Measurements from ENCODE around the gene C11orf97.
"Not testable (repeated sequence)": the region's sequence is repeated elsewhere in the genome, so short reads cannot be mapped to it uniquely, and the experiment has no call there.

The C11orf97 gene

GRCh38 chr11:94504689-94505293 is 7.5 kb upstream of the C11orf97 start:
- peak; percentile 82 for FAIRE-seq
- DNase-seq (ENCODE audit: insufficient read length) = no peak
- no peak for TF ChIP-seq TAF1 (IDR thresholded peaks at IDR 0.05; ENCODE audit: borderline replicate concordance, low read depth, low read length)
- no peak for TF ChIP-seq POLR2A (IDR thresholded peaks at IDR 0.05; ENCODE audit: low read depth, low read length)
- no peak for TF ChIP-seq POLR2AphosphoS5 (IDR thresholded peaks at IDR 0.05; ENCODE audit: low read depth, low read length)

GRCh38 chr11:94506513-94506912 is 5.7 kb upstream of the C11orf97 start:
- DNase-seq (ENCODE audit: insufficient read length); FAIRE-seq: not testable (repeated sequence)

GRCh38 chr11:94507485-94507884 is 4.8 kb upstream of the C11orf97 start:
- no peak for DNase-seq (ENCODE audit: insufficient read length)
- FAIRE-seq = no peak
- TF ChIP-seq POLR2AphosphoS5 (IDR thresholded peaks at IDR 0.05; ENCODE audit: low read depth, low read length) = no peak
- TF ChIP-seq TAF1 (IDR thresholded peaks at IDR 0.05; ENCODE audit: borderline replicate concordance, low read depth, low read length) = no peak
- no peak for TF ChIP-seq POLR2A (IDR thresholded peaks at IDR 0.05; ENCODE audit: low read depth, low read length)

GRCh38 chr11:94513091-94513490 is 830 bp downstream of the C11orf97 start:
- FAIRE-seq (no peak), DNase-seq (ENCODE audit: insufficient read length) (no peak)
- TF ChIP-seq TAF1 (IDR thresholded peaks at IDR 0.05; ENCODE audit: borderline replicate concordance, low read depth, low read length) (no peak), POLR2A (IDR thresholded peaks at IDR 0.05; ENCODE audit: low read depth, low read length) (no peak), POLR2AphosphoS5 (IDR thresholded peaks at IDR 0.05; ENCODE audit: low read depth, low read length) (no peak)

- TF ChIP-seq POLR2A (IDR thresholded peaks at IDR 0.05; ENCODE audit: low read depth, low read length) (no peak), TAF1 (IDR thresholded peaks at IDR 0.05; ENCODE audit: borderline replicate concordance, low read depth, low read length) (no peak), POLR2AphosphoS5 (IDR thresholded peaks at IDR 0.05; ENCODE audit: low read depth, low read length) (no peak)
- DNase-seq (ENCODE audit: insufficient read length) (no peak), FAIRE-seq (no peak)
Measured at GRCh38 chr11:94515398-94515797, 3.1 kb downstream of the C11orf97 start.

- TF ChIP-seq TAF1 (IDR thresholded peaks at IDR 0.05; ENCODE audit: borderline replicate concordance, low read depth, low read length) (no peak), POLR2AphosphoS5 (IDR thresholded peaks at IDR 0.05; ENCODE audit: low read depth, low read length) (no peak), POLR2A (IDR thresholded peaks at IDR 0.05; ENCODE audit: low read depth, low read length) (no peak)
- DNase-seq (ENCODE audit: insufficient read length) (no peak), FAIRE-seq (no peak)
Measured at GRCh38 chr11:94516725-94517124, 4.5 kb downstream of the C11orf97 start.

GRCh38 chr11:94518300-94518699 is 6.0 kb downstream of the C11orf97 start:
- TF ChIP-seq POLR2AphosphoS5 (IDR thresholded peaks at IDR 0.05; ENCODE audit: low read depth, low read length) (no peak), POLR2A (IDR thresholded peaks at IDR 0.05; ENCODE audit: low read depth, low read length) (no peak), TAF1 (IDR thresholded peaks at IDR 0.05; ENCODE audit: borderline replicate concordance, low read depth, low read length) (no peak)
- DNase-seq (ENCODE audit: insufficient read length) = no peak
- no peak for FAIRE-seq

- TF ChIP-seq POLR2A (IDR thresholded peaks at IDR 0.05; ENCODE audit: low read depth, low read length) (no peak), TAF1 (IDR thresholded peaks at IDR 0.05; ENCODE audit: borderline replicate concordance, low read depth, low read length) (no peak), POLR2AphosphoS5 (IDR thresholded peaks at IDR 0.05; ENCODE audit: low read depth, low read length) (no peak)
- FAIRE-seq (peak; percentile 27), DNase-seq (ENCODE audit: insufficient read length) (no peak)
Measured at GRCh38 chr11:94519478-94520084, 7.3 kb downstream of the C11orf97 start.

- FAIRE-seq (peak; percentile 84), DNase-seq (ENCODE audit: insufficient read length) (no peak)
- TF ChIP-seq POLR2AphosphoS5 (IDR thresholded peaks at IDR 0.05; ENCODE audit: low read depth, low read length) (no peak), TAF1 (IDR thresholded peaks at IDR 0.05; ENCODE audit: borderline replicate concordance, low read depth, low read length) (no peak), POLR2A (IDR thresholded peaks at IDR 0.05; ENCODE audit: low read depth, low read length) (no peak)
Measured at GRCh38 chr11:94521684-94522083, 9.4 kb downstream of the C11orf97 start.

- TF ChIP-seq POLR2A (IDR thresholded peaks at IDR 0.05; ENCODE audit: low read depth, low read length) (no peak), TAF1 (IDR thresholded peaks at IDR 0.05; ENCODE audit: borderline replicate concordance, low read depth, low read length) (no peak)
- DNase-seq (ENCODE audit: insufficient read length) (no peak), FAIRE-seq (no peak)
Measured at GRCh38 chr11:94524341-94524740, 12.1 kb downstream of the C11orf97 start.

GRCh38 chr11:94525546-94526324 is 13.5 kb downstream of the C11orf97 start:
- DNase-seq (ENCODE audit: insufficient read length) (no peak), FAIRE-seq (no peak)
- TF ChIP-seq POLR2AphosphoS5 (IDR thresholded peaks at IDR 0.05; ENCODE audit: low read depth, low read length) = no peak
- TF ChIP-seq TAF1 (IDR thresholded peaks at IDR 0.05; ENCODE audit: borderline replicate concordance, low read depth, low read length) = no peak
- TF ChIP-seq POLR2A (IDR thresholded peaks at IDR 0.05; ENCODE audit: low read depth, low read length) = no peak
